GM23248 (cell line): Measurements from ENCODE around the gene RUNX1.

ENCODE experiments used
- EZH2 ChIP-seq: fragments of 200-600 bp; sonication (generic); IDR thresholded peaks from 2 replicates; pipeline ENCODE4 v1.6.1; 2018; ENCODE audit warnings: antibody characterized with exemption, mild to moderate bottlenecking; ENCODE audit not compliant: insufficient read depth, poor library complexity, severe bottlenecking
- EZH2phosphoT487 ChIP-seq: fragments of 200-600 bp; sonication (generic); IDR thresholded peaks from 2 replicates; pipeline ENCODE4 v1.6.1; 2018; ENCODE audit warnings: antibody characterized with exemption, moderate library complexity, mild to moderate bottlenecking, low read depth; ENCODE audit not compliant: insufficient read depth

GRCh38 chr21:35095859-35096291 lies 46.8 kb upstream of the RUNX1 start:
- TF ChIP-seq EZH2 (no peak), EZH2phosphoT487 (no peak)
